GM21619 (cell line): Measurements from ENCODE around the gene TMED7.
A peak's percentile ranks its signal among the peaks of the same experiment; 100 is the strongest.
"Not testable (repeated sequence)": the region's sequence is repeated elsewhere in the genome, so short reads cannot be mapped to it uniquely, and the experiment has no call there.

Experiments used
- ATAC-seq: cut with Tn5 transposase; IDR thresholded peaks from one replicate; pipeline ENCODE4 v1.9.1; 2021; ENCODE audit not compliant: unreplicated experiment

The TMED7 gene

GRCh38 chr5:115625579-115626444 is at the start of gene TMED7:
Gene TMED7, minus strand, starts transcription at chr5:115626036. Its CDS starts 244 bp downstream, at chr5:115625792.
- ATAC-seq = peak; percentile 93

- ATAC-seq = not testable (repeated sequence)
Measured at GRCh38 chr5:115674782-115675181, 48.9 kb upstream of the TMED7 start.

GRCh38 chr5:115673596-115673995 is 47.8 kb upstream of the TMED7 start:
- ATAC-seq = no peak

- no peak for ATAC-seq
Measured at GRCh38 chr5:115671939-115672338, 46.1 kb upstream of the TMED7 start.

GRCh38 chr5:115666023-115666422 is 40.2 kb upstream of the TMED7 start:
- ATAC-seq = no peak

GRCh38 chr5:115661563-115661962 is 35.7 kb upstream of the TMED7 start:
- no peak for ATAC-seq

GRCh38 chr5:115661101-115661500 is 35.3 kb upstream of the TMED7 start:
- no peak for ATAC-seq

GRCh38 chr5:115657881-115658233 is 32.0 kb upstream of the TMED7 start:
- no peak for ATAC-seq

GRCh38 chr5:115657125-115657880 is 31.5 kb upstream of the TMED7 start:
- ATAC-seq = no peak

GRCh38 chr5:115656404-115656803 is 30.6 kb upstream of the TMED7 start:
- no peak for ATAC-seq

- ATAC-seq = no peak
Measured at GRCh38 chr5:115655994-115656393, 30.2 kb upstream of the TMED7 start.

- no peak for ATAC-seq
Measured at GRCh38 chr5:115649541-115649940, 23.7 kb upstream of the TMED7 start.

- no peak for ATAC-seq
Measured at GRCh38 chr5:115648056-115648455, 22.2 kb upstream of the TMED7 start.

- not testable (repeated sequence) for ATAC-seq
Measured at GRCh38 chr5:115645386-115645785, 19.6 kb upstream of the TMED7 start.

GRCh38 chr5:115644046-115644445 is 18.2 kb upstream of the TMED7 start:
- ATAC-seq = no peak

- ATAC-seq = no peak
Measured at GRCh38 chr5:115641948-115642347, 16.1 kb upstream of the TMED7 start.

- no peak for ATAC-seq
Measured at GRCh38 chr5:115640274-115640673, 14.4 kb upstream of the TMED7 start.

GRCh38 chr5:115639377-115639776 is 13.5 kb upstream of the TMED7 start:
- no peak for ATAC-seq

GRCh38 chr5:115637507-115637906 is 11.7 kb upstream of the TMED7 start:
- no peak for ATAC-seq

- ATAC-seq = no peak
Measured at GRCh38 chr5:115636008-115636407, 10.2 kb upstream of the TMED7 start.

- peak; percentile 69 for ATAC-seq
Measured at GRCh38 chr5:115634343-115635132, 8.7 kb upstream of the TMED7 start.
